ENCODE measurements around the gene FAM124A.

DNA sequence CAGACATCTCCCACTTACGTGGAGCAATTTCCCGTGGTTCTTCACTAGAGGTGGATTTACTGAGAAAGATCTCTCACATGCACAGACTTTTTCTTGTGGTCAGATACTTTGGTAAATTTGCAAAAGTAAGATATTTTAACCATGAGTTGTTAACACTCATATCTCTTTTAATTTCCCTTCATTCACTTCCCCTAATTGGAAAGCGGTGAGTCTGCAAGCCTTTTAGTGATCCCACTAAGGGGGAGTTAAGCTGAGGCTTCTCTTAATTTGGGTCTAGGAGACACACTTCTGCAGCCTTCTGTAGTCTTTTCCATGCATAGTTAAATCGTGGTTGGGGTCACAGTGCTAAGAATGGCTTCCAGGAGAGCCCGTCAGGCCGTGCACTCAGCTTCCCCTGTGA, 86.6 kb downstream of the FAM124A start:
- TF ChIP-seq, protein P1, sequence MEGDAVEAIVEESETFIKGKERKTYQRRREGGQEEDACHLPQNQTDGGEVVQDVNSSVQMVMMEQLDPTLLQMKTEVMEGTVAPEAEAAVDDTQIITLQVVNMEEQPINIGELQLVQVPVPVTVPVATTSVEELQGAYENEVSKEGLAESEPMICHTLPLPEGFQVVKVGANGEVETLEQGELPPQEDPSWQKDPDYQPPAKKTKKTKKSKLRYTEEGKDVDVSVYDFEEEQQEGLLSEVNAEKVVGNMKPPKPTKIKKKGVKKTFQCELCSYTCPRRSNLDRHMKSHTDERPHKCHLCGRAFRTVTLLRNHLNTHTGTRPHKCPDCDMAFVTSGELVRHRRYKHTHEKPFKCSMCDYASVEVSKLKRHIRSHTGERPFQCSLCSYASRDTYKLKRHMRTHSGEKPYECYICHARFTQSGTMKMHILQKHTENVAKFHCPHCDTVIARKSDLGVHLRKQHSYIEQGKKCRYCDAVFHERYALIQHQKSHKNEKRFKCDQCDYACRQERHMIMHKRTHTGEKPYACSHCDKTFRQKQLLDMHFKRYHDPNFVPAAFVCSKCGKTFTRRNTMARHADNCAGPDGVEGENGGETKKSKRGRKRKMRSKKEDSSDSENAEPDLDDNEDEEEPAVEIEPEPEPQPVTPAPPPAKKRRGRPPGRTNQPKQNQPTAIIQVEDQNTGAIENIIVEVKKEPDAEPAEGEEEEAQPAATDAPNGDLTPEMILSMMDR (IDR thresholded peaks at IDR 0.05) = no peak
- TF ChIP-seq POLR2A (IDR thresholded peaks at IDR 0.05) = no peak
